ENCODE measurements around the gene LIMS4. TPM values are rescaled to one million over a fixed set of nuclear protein-coding genes. Genes with fewer than 3 reads are reported as not detected.
"Not testable (repeated sequence)": the region's sequence is repeated elsewhere in the genome, so short reads cannot be mapped to it uniquely, and the experiment has no call there.

LIMS4 gene
- total RNA-seq (1 to 10 TPM in 5 of 6 donors, under 1 TPM in 1; 0.63 to 4.6 (median 3.2) TPM), polyA plus RNA-seq (1 to 10 TPM; 2.7 to 2.9 TPM)

- FAIRE-seq; H3K27ac ChIP-seq; DNase-seq; H3K9me3 ChIP-seq; intact Hi-C loops (cut with DNase I); H3K36me3 ChIP-seq; H3K27me3 ChIP-seq; H3K4me3 ChIP-seq; H3K4me1 ChIP-seq: not testable (repeated sequence)
- peak; percentile 86 to 94 (median 90) for ATAC-seq
- WGBS, 2 donors, result no CpG with 5 or more reads among the region's 29 CpGs
Observed at GRCh38 chr2:110472171-110473058, at the start of gene LIMS4. LIMS4 (minus strand) TSS chr2:110472816; CDS start chr2:110472778, 38 bp downstream.

DNA sequence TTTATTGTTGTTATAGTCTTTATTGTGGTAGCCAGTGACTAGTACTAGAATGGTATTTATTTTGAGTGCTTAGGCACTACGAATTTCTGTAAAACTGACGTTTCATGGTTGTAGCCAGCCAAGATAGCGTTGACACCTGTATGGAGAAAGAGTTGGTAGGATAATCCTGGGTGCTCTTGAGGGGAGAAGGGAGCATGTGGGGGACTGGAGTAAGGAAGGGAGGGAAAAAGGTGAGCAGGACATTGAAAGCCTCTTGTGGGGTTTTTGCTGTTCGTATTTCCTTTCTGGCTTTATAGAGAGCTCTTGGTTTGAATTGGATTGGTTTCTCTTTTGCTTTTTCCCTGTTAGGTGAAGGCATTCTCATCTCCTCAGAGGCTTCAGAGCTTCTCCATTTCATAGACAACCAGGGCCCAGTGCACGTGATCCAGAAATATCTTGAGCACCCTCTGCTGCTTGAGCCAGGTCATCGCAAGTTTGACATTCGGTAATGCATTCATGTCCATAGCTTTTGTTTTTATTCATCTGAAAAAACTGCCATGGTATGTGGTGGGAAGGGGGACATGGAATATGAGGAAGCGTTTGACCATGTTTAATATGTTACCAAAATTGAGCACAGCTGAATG is 27.2 kb upstream of the LIMS4 start:
- DNase-seq; intact Hi-C loops (cut with DNase I); H3K36me3 ChIP-seq; H3K27me3 ChIP-seq; H3K4me1 ChIP-seq; H3K27ac ChIP-seq; H3K9me3 ChIP-seq; H3K4me3 ChIP-seq: not testable (repeated sequence)
- ATAC-seq, result peak; percentile 67 to 98 (median 94)
- FAIRE-seq, result peak; percentile 29
- no CpG with 5 or more reads among the region's 8 CpGs for WGBS, 2 donors

DNA sequence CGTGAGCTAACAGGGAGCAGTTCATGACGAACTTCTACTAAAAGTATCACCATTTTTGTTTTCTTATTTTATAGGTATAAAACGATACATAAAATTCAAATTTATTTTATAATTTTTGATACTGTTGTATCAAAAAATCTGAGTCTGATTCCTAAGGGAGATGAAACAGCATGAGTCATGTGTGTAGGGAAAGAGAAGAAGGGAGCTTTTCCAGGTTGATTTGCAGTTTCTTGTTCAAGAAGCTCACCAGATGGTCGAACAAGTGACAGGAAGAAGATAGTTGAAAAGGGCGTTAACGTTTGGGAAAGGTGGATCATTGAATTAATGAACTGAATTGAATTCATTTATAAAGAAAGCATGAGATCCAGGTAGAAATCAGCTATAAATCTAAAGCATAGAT is 23.4 kb upstream of the LIMS4 start:
- H3K27me3 ChIP-seq; DNase-seq; H3K9me3 ChIP-seq; H3K36me3 ChIP-seq; intact Hi-C loops (cut with DNase I); H3K4me3 ChIP-seq; H3K4me1 ChIP-seq; FAIRE-seq; H3K27ac ChIP-seq; ATAC-seq: not testable (repeated sequence)
- no CpG with 5 or more reads among the region's 6 CpGs for WGBS, 2 donors

DNA sequence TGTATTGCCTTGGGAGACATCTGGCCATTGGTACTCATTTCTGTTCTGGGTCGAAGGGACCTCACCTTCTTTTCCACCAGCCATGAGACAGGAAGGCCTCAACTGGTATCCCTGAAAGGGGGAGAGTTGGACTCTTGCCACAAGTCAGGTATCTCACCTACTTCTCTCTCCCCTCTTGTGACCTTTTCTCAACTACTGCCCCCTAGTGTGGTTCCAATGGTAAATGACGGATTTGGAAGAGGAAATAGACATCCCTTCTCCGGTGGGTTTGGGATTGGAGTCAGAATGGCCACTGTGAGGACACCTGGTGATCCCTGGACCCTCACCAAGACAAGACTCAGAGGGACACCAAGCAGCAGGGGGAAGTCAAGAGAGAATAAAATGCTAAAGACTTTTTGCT is 21.9 kb upstream of the LIMS4 start:
- H3K4me3 ChIP-seq; H3K27me3 ChIP-seq; FAIRE-seq; H3K27ac ChIP-seq; H3K36me3 ChIP-seq; DNase-seq; H3K4me1 ChIP-seq; intact Hi-C loops (cut with DNase I); ATAC-seq; H3K9me3 ChIP-seq: not testable (repeated sequence)
- no CpG with 5 or more reads among the region's 3 CpGs for WGBS, 2 donors

DNA sequence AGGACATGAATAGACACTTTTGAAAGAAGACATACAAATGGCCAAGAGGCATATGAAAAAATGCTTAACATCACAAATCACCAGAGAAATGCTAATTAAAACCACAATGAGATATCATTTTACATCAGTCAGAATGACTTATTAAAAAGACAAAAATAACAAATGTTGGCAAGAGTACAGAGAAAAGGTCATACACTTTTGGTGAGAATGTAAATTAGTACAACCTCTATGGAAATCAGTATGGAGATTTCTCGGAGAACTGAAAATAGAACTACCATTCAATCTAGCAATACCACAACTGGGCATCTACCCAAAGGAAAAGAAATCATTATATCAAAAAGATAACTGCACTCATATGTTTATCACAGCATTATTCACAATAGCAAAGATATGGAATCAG is 16.4 kb upstream of the LIMS4 start:
- ATAC-seq; H3K9me3 ChIP-seq; H3K4me3 ChIP-seq; H3K27ac ChIP-seq; H3K36me3 ChIP-seq; H3K27me3 ChIP-seq; DNase-seq; intact Hi-C loops (cut with DNase I); H3K4me1 ChIP-seq: not testable (repeated sequence)
- peak; percentile 76 for FAIRE-seq
- no CpG with 5 or more reads among the region's 1 CpG for WGBS, 2 donors

DNA sequence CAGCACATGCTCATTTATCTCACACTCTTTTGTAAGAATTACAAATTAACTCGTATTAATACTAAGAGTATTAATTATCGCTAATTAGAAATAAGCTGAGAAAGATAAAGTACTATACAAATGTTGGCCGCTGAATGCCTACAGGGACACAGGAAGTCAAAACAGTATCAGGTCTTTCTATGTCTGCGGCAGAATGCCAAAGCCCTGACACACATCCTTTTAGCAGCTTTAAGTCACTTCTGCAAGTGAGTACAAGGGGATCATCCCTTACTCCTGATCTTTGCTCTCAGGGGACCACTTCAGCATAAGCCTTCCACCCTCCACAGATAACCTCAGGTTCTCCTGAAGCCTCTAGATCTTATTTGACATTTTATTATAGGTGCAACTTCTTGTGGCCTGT is 10.1 kb upstream of the LIMS4 start:
- H3K4me3 ChIP-seq; H3K4me1 ChIP-seq; ATAC-seq; H3K27me3 ChIP-seq; H3K36me3 ChIP-seq; H3K9me3 ChIP-seq; FAIRE-seq; H3K27ac ChIP-seq; DNase-seq; intact Hi-C loops (cut with DNase I): not testable (repeated sequence)
- WGBS, 2 donors, result no CpG with 5 or more reads among the region's 4 CpGs

DNA sequence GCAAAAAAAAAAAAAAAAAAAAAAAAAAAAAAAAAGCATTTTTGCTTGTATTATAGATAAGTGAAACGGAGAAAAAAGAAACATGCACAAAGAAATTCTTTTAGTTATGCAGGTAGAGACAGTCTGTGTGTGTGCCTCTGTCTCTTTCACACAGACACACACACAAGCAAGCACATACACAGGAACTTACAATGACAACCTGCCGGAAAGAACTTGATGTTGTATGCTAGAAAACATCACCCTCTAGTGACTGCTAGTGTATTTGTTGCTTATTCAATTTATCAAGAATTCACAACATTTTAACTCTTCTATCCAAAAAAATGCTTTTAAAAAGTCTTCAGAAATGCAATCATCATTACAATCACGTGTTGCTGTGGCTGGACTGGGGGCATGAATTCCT is 8.6 kb upstream of the LIMS4 start:
- ATAC-seq, result peak; percentile 69 to 83 (median 82)
- H3K36me3 ChIP-seq; H3K27ac ChIP-seq; H3K9me3 ChIP-seq; H3K27me3 ChIP-seq; DNase-seq; H3K4me3 ChIP-seq; intact Hi-C loops (cut with DNase I); FAIRE-seq; H3K4me1 ChIP-seq: not testable (repeated sequence)
- WGBS, 2 donors, result no CpG with 5 or more reads among the region's 3 CpGs

DNA sequence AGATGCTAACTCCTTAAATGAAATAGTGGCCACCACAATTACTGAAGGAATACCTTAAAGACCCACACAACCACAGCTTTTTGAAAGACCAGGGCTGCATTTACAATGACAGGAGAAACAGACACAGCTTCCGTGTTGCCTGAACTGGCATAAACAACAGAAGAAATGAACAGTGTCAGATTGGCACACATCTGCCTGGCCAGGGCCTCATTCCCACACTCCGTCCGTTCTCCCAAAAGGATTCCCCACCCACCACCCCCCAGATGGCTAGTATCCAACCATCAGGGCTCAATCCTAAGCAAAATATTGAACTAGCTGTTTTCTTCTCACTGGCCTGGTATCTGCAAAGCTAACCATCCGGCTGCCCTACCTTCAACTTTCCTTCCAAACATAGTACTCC is 7.5 kb upstream of the LIMS4 start:
- not testable (repeated sequence) for DNase-seq, FAIRE-seq
- WGBS, 2 donors, result no CpG with 5 or more reads among the region's 4 CpGs

DNA sequence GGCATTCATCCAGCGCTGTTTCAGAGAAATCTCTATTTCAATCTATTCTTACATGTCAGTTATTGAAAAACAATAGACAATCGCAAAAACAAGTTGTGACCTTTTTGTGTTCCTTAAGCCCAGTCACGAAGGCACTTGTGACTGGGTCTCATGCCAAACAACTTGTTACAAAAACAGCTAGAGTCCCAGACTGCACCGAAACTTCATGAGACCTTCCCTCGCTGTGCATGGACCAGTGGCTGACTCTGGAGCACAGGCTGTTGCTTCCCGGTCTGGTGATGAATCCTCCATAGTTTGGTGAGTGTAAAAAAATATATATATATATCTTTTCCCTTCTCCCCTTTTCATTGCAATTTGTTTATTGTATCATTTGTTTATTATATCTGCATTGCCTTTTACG is 4.8 kb upstream of the LIMS4 start:
- H3K9me3 ChIP-seq; DNase-seq; H3K27me3 ChIP-seq; H3K4me1 ChIP-seq; H3K27ac ChIP-seq; H3K36me3 ChIP-seq; FAIRE-seq; H3K4me3 ChIP-seq; intact Hi-C loops (cut with DNase I): not testable (repeated sequence)
- peak; percentile 33 to 52 (median 41) for ATAC-seq
- no CpG with 5 or more reads among the region's 7 CpGs for WGBS, 2 donors

More for the DNA sequence above, 7.5 kb upstream of the LIMS4 start:
- H3K36me3 ChIP-seq; H3K4me1 ChIP-seq; H3K9me3 ChIP-seq; intact Hi-C loops (cut with DNase I); H3K4me3 ChIP-seq; H3K27me3 ChIP-seq; H3K27ac ChIP-seq: not testable (repeated sequence)
- ATAC-seq, result peak; percentile 60 to 65 (median 62)

DNA sequence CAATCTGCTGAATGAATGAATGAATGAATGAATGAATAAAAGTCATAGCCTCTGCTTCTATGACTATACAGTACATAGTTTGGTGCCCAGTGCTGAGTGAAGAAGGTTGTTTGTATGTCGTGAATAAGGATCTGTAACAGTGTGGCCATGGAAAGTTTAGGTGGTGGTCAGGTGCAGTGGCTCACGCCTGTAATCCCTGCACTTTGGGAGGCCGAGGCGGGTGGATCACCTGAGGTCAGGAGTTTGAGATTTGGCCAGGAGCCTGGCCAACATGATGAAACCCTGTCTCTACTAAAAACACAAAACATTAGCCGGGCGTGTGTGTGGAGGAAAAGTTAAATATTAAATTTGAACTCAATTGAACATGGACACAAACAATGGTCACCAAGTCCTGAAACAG is 4.3 kb upstream of the LIMS4 start:
- WGBS, 2 donors, result no CpG with 5 or more reads among the region's 6 CpGs

GRCh38 chr2:110475627-110476359 is 3.2 kb upstream of the LIMS4 start:
- WGBS, 2 donors, result no CpG with 5 or more reads among the region's 3 CpGs
- H3K27ac ChIP-seq; H3K4me1 ChIP-seq; ATAC-seq; DNase-seq; FAIRE-seq; intact Hi-C loops (cut with DNase I); H3K9me3 ChIP-seq; H3K36me3 ChIP-seq; H3K27me3 ChIP-seq; H3K4me3 ChIP-seq: not testable (repeated sequence)

More for the DNA sequence above, 4.3 kb upstream of the LIMS4 start:
- H3K9me3 ChIP-seq; intact Hi-C loops (cut with DNase I); FAIRE-seq; H3K27ac ChIP-seq; H3K36me3 ChIP-seq; H3K4me1 ChIP-seq; H3K27me3 ChIP-seq; H3K4me3 ChIP-seq; DNase-seq: not testable (repeated sequence)
- peak; percentile 30 to 49 (median 40) for ATAC-seq

DNA sequence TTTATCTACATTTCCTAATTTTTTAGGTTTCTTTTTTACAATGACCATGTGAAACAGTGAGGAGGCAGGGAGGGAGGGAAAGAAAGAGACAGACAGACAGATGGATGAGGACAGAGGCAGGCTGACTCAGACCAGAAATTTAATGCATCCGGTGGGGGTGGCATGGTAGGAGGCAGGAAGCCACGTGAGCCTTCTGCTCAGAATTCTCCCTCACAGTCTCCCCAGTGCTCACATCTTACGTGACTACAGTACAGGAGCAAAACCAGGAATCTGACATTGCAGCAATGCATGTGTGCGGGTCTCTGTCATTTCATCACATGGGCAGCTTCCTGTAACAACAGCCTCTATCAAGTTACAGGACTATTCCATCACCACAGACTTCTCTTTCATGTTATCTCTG is 2.3 kb upstream of the LIMS4 start:
- DNase-seq; intact Hi-C loops (cut with DNase I); H3K27ac ChIP-seq; ATAC-seq; H3K27me3 ChIP-seq; FAIRE-seq; H3K36me3 ChIP-seq; H3K4me1 ChIP-seq; H3K4me3 ChIP-seq; H3K9me3 ChIP-seq: not testable (repeated sequence)
- WGBS, 2 donors, result no CpG with 5 or more reads among the region's 4 CpGs
